HepG2 (cell line): ENCODE measurements around the gene CAPZA1. TPM values are rescaled to one million over a fixed set of nuclear protein-coding genes. Genes with fewer than 3 reads are reported as not detected.

Source experiments
- CBFB ChIP-seq: sonication (generic); formaldehyde crosslinking; IDR thresholded peaks from 2 replicates; pipeline ENCODE4 v1.4.0; 2020; ENCODE audit warnings: missing genetic modification reagents
- EEA1 ChIP-seq: sonication (generic); formaldehyde crosslinking; IDR thresholded peaks from 2 replicates; pipeline ENCODE4 v1.5.1; 2020; ENCODE audit warnings: mild to moderate bottlenecking, missing genetic modification reagents, borderline replicate concordance
- GFI1 ChIP-seq: sonication (generic); formaldehyde crosslinking; IDR thresholded peaks from 2 replicates; pipeline ENCODE4 v1.5.0; 2020; ENCODE audit warnings: missing genetic modification reagents, mild to moderate bottlenecking, borderline replicate concordance
- ISX ChIP-seq: sonication (generic); formaldehyde crosslinking; conservative IDR thresholded peaks from 2 replicates; pipeline ENCODE4 v1.5.0; 2020; ENCODE audit warnings: missing genetic modification reagents
- PAWR ChIP-seq: sonication (generic); formaldehyde crosslinking; IDR thresholded peaks from 2 replicates; pipeline ENCODE4 v1.4.0; 2020; ENCODE audit warnings: missing genetic modification reagents, mild to moderate bottlenecking, borderline replicate concordance
- SETDB1 ChIP-seq: sonication (generic); formaldehyde crosslinking; IDR thresholded peaks from 2 replicates; pipeline ENCODE4 v1.5.1; 2020; ENCODE audit warnings: missing genetic modification reagents, mild to moderate bottlenecking, borderline replicate concordance
- SRY ChIP-seq: sonication (generic); formaldehyde crosslinking; IDR thresholded peaks from 2 replicates; pipeline ENCODE4 v1.8.0; 2022; ENCODE audit warnings: mild to moderate bottlenecking, missing genetic modification reagents
- TARDBP ChIP-seq: sonication (generic); formaldehyde crosslinking; IDR thresholded peaks from 2 replicates; pipeline ENCODE4 v1.8.0; 2022; ENCODE audit warnings: mild to moderate bottlenecking, missing genetic modification reagents
- ZBTB21 ChIP-seq: sonication (generic); formaldehyde crosslinking; IDR thresholded peaks from 2 replicates; pipeline ENCODE4 v1.4.0; 2020; ENCODE audit warnings: missing genetic modification reagents
- ZBTB40 ChIP-seq, 2 experiments: fragments of 450-650 bp in 1 of 2; sonication (generic) in 1 of 2; formaldehyde crosslinking in 1 of 2; IDR thresholded peaks; 2 replicates each; pipeline versions ENCODE4 v1.6.1 to v1.8.0; 2016 to 2022; ENCODE audit warnings: antibody characterized with exemption in 1 of 2, mild to moderate bottlenecking in 1 of 2, missing genetic modification reagents in 1 of 2
- ZFP36L2 ChIP-seq: sonication (generic); formaldehyde crosslinking; IDR thresholded peaks from 2 replicates; pipeline ENCODE4 v1.4.0; 2020; ENCODE audit warnings: missing genetic modification reagents
- ZFY ChIP-seq: sonication (generic); formaldehyde crosslinking; IDR thresholded peaks from 2 replicates; pipeline ENCODE4 v1.4.0; 2020; ENCODE audit warnings: missing genetic modification reagents
- ZGPAT ChIP-seq: IDR thresholded peaks from 2 replicates; pipeline ENCODE4 v1.6.1; 2016; ENCODE audit warnings: mild to moderate bottlenecking
- ZNF326 ChIP-seq: sonication (generic); formaldehyde crosslinking; IDR thresholded peaks from 2 replicates; pipeline ENCODE4 v1.4.0; 2020; ENCODE audit warnings: missing genetic modification reagents, borderline replicate concordance
- ZSCAN29 ChIP-seq: sonication (generic); formaldehyde crosslinking; conservative IDR thresholded peaks from 2 replicates; pipeline ENCODE4 v1.4.0; 2020; ENCODE audit warnings: mild to moderate bottlenecking, missing genetic modification reagents
- polyA plus RNA-seq, 8 experiments: library from polyadenylated mRNA; depleted of rRNA in 3 of 8; stranded (reverse) in 7 of 8; unstranded in 1 of 8; fragments of >200 nt; fragmentation: Illumina TruSeq in 4 of 8; extraction: Trizol in 4 of 8; gene quantifications; 2 replicates each; pipeline versions ENCODE4 v1.2.1 to v1.2.3, GENCODE V29; 2011 to 2016; ENCODE audit warnings: low read depth in 4 of 8, missing spikeins in 1 of 8, mixed read lengths in 1 of 8; ENCODE audit not compliant: insufficient read depth in 1 of 8
- total RNA-seq, 5 experiments: library from RNA; depleted of rRNA; stranded (reverse); fragments of >200 nt; fragmentation: Illumina TruSeq; extraction: Trizol; gene quantifications; 2 replicates each; pipeline ENCODE4 v1.2.3, GENCODE V29; 2016; ENCODE audit warnings: low read depth in 1 of 5

The CAPZA1 gene
- total and polyA plus RNA-seq, 2 of the 13 experiments (the other 11 are each of a cell fraction or from before 2014, with no cell fraction given): 67.0 to 117 TPM

- TF ChIP-seq ZBTB40 (IDR thresholded peaks at IDR 0.05) (no peak), ZBTB40 (CRISPR knock-in tag; IDR thresholded peaks at IDR 0.05) (no peak), ZSCAN29 (CRISPR knock-in tag) (no peak), SETDB1 (CRISPR knock-in tag) (no peak), SRY (CRISPR knock-in tag) (no peak), TARDBP (CRISPR knock-in tag) (no peak), CBFB (CRISPR knock-in tag) (no peak), ZBTB21 (CRISPR knock-in tag) (no peak), PAWR (CRISPR knock-in tag) (no peak), ZGPAT (CRISPR knock-in tag) (no peak), ISX (no peak), ZNF326 (CRISPR knock-in tag) (no peak), GFI1 (no peak), EEA1 (CRISPR knock-in tag) (no peak), ZFY (no peak), ZFP36L2 (CRISPR knock-in tag) (no peak)
These were observed 92.6 kb downstream of the CAPZA1 start (continued) for GRCh38 chr1:112712191-112712590.
